ENCODE measurements around the gene NPTXR.
"Not testable (repeated sequence)": the region's sequence is repeated elsewhere in the genome, so short reads cannot be mapped to it uniquely, and the experiment has no call there.

NPTXR gene

GRCh38 chr22:38815842-38816241, 28.0 kb downstream of the NPTXR start:
- no peak overlapping the region for H3K4me3 ChIP-seq (ENCODE audit: low read length)
- DNase-seq (ENCODE audit: low read depth): no peak
- no peak for TF ChIP-seq CTCF (conservative IDR thresholded peaks at IDR 0.05; ENCODE audit: low read depth, low read length)

DNA sequence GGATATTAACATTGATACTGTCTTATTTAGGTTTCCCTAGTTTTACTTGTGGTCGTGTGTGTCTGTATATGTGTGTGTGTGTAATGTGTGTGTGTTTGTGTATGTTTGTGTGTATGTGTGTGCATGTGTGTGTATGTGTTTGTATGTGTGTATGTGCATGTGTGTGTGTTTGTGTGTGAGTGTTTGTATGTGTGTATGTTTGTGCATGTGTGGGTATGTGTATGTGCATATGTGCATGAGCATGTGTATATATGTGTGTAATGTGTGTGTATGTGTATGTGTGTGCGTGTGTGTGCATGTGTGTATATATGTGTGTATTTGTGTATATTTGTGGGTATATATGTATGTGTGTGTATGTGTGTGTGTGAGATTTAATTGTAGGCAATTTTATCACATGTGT, 32.6 kb downstream of the NPTXR start:
- no peak overlapping the region for H3K4me3 ChIP-seq (ENCODE audit: low read length)
- DNase-seq (ENCODE audit: low read depth): no peak

DNA sequence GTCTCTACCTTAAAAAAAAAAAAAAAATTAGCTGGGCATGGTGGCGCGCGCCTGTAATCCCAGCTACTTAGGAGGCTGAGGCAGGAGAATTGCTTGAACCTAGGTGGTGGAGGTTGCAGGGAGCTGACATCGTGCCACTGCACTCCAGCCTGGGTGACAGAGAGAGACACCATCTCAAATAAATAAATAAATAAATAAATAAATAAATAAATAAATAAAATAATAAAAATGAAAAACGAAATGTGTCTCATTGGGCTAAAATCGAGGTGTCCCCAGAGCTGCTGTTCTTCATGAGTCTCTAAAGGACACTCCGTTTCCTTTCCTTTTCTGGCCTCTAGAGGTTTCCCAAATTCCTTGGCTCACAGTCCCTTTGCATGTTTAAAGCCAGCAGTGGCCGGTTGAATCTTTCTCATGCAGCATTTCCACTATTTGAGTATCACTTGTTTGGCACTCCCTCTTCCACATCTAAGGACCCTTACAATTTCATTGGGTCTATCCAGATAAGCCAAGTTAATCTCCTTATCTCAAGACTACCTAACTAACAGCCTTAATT, 38.7 kb downstream of the NPTXR start:
- H3K4me3 ChIP-seq (ENCODE audit: low read length); DNase-seq (ENCODE audit: low read depth): not testable (repeated sequence)

More for the DNA sequence above, 32.6 kb downstream of the NPTXR start:
- no peak for TF ChIP-seq CTCF (conservative IDR thresholded peaks at IDR 0.05; ENCODE audit: low read depth, low read length)

- no peak overlapping the region for H3K4me3 ChIP-seq (ENCODE audit: low read length)
- DNase-seq (ENCODE audit: low read depth): peak; percentile 84
- TF ChIP-seq CTCF (conservative IDR thresholded peaks at IDR 0.05; ENCODE audit: low read depth, low read length): no peak
Observed at GRCh38 chr22:38802671-38803121, 41.1 kb downstream of the NPTXR start.

DNA sequence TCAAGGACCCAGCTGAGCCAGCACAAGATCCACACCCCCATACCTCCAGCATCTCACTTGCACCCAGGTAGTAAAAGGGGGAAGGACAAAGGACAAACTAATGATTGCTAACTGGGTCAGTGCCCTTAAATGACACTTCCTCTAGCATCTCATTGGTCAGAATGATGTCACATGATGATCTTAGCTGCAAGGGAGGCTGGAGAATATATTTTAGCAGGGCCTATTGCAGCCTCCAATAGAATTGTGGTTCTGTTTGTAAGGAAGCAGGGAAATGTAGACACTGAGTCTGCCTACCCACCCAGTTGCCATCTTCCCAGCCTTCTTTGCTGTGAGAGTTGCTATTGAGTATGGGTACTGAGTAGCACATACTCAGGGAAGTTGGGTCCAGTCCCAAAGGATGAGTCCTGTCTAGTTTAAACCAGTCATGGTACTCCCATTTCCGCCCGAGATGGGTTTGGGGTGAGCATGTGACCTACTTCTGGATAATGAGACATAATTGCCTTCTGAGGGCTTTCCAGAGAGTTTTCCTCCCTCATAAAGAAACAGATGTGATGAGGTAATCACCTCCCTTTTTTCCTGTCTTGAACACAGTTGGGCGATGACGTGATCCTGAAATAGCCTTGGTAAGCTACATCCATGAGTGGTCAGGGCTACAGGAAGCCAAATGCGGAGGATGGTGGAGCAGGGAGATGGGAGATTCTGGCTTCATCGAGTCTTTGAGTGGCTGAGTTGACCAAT, 44.4 kb downstream of the NPTXR start:
- no peak for TF ChIP-seq CTCF (conservative IDR thresholded peaks at IDR 0.05; ENCODE audit: low read depth, low read length)
- DNase-seq (ENCODE audit: low read depth): no peak
- no peak overlapping the region for H3K4me3 ChIP-seq (ENCODE audit: low read length)

DNA sequence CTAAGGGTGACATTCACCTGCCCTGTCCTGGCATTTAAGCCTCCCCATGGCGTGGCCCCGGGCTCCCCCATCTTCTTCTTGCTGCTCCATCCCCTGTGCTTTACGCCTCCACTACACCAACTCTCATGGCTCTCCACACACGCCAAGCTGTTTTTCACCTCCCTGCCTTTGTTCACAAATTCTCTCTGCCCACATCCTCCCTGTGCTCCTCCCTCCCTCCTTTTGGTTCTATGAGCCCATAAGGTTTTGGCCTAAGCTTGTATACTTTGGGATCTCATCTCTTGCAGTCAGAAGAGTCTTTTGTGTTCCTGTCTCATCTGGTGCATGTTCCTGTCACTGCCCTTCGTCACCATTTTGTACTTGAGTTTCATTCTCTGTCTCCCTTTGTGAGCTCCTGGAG, 45.3 kb downstream of the NPTXR start:
- TF ChIP-seq CTCF (conservative IDR thresholded peaks at IDR 0.05; ENCODE audit: low read depth, low read length): no peak

DNA sequence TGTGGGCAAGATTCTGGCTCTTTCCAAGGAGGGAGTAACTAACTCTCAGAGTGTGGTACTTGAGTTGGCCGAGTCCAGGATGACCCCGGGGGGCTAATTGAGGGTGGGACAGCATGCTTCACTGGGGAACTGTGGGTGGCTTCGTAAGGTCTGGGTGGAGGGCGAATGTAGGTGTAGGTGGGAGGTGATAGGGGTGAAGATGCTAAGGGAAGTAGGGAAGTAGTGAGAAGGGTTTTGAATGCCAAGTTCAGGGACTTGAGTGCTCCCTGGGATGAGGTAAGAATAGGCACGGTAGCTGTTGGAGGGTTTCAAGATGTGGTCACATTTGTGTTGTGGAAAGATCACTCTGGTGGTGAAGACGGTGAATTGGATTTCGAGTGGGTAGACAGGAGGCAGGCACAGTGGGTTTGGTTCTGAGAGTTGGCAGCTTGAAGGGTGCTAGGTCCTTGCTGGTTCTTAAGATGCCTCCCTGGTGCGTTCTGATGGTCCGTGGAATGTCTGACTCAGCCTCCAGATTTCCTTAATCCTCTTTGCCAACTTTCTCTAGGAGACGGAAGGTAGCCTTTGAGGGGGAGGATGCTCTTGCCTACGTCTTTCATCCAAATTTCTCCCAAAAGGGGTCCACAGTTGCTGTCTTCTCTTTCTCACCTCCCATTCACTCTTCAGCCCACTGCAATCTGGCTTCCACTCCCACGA, 47.4 kb downstream of the NPTXR start:
- no peak overlapping the region for H3K4me3 ChIP-seq (ENCODE audit: low read length)
- TF ChIP-seq CTCF (conservative IDR thresholded peaks at IDR 0.05; ENCODE audit: low read depth, low read length): no peak
- no peak for DNase-seq (ENCODE audit: low read depth)

More for the DNA sequence above, 45.3 kb downstream of the NPTXR start:
- DNase-seq (ENCODE audit: low read depth): no peak
- H3K4me3 ChIP-seq (ENCODE audit: low read length): no peak overlapping the region
